HG02943 (cell line): ENCODE data around the gene F12.
"Not testable (repeated sequence)": the region's sequence is repeated elsewhere in the genome, so short reads cannot be mapped to it uniquely, and the experiment has no call there.

Experiments used
- ATAC-seq: cut with Tn5 transposase; IDR thresholded peaks from one replicate; pipeline ENCODE4 v1.9.1; 2021; ENCODE audit warnings: mild to moderate bottlenecking, low read depth, moderate library complexity; ENCODE audit not compliant: unreplicated experiment

F12 gene

DNA sequence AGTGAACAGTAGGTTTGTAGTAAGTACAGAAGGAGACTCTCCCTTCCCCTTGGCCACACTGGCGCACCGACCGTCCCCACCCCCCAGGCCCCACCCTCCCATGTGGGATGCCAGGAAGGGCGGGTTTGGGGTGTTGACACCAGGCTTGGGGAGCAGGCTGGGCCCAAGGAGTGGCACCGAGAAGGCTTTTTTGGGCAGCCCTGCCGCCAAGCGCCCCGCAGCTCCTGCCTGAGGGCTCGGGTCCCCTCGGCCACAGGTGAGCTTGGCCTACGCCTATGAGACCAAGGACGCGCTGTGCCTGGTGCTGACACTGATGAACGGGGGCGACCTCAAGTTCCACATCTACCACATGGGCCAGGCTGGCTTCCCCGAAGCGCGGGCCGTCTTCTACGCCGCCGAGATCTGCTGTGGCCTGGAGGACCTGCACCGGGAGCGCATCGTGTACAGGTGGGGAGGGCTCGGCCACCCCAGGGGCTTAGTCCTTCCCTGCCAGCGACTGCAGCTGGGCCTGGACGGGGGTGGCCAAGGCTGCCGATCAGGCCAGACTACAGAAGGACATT lies 24.4 kb upstream of the F12 start:
- ATAC-seq: no peak

DNA sequence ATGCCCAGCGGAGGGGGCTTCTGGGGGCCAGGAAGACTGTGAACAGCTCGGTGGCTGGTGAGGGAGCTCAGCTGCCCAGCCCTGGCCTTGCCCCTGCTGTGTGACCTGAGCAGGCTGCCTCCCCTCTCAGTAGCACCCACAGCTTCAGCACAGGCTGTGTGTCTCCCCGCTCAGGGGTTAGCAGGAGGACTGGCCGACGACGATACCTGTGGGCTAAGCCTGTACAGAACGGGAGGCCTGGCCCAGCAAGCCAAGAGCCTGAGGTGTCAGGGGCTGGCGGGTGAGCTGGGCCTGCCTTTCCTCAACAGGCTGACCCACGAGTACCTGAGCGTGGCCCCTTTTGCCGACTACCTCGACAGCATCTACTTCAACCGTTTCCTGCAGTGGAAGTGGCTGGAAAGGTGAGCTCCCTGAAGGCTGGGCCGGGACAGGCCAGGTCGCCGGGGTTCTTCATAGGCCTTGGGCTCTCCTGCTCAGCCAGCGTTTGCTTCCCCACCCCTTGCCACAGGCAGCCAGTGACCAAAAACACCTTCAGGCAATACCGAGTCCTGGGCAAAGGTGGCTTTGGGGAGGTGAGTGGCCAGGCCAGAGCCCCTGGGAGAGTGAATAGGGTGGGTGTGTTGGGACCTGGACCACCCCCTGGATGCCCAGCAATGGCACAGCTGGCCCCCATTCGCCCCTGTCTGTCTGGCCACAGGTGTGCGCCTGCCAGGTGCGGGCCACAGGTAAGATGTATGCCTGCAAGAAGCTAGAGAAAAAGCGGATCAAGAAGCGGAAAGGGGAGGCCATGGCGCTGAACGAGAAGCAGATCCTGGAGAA lies 23.7 kb upstream of the F12 start:
- no peak for ATAC-seq

DNA sequence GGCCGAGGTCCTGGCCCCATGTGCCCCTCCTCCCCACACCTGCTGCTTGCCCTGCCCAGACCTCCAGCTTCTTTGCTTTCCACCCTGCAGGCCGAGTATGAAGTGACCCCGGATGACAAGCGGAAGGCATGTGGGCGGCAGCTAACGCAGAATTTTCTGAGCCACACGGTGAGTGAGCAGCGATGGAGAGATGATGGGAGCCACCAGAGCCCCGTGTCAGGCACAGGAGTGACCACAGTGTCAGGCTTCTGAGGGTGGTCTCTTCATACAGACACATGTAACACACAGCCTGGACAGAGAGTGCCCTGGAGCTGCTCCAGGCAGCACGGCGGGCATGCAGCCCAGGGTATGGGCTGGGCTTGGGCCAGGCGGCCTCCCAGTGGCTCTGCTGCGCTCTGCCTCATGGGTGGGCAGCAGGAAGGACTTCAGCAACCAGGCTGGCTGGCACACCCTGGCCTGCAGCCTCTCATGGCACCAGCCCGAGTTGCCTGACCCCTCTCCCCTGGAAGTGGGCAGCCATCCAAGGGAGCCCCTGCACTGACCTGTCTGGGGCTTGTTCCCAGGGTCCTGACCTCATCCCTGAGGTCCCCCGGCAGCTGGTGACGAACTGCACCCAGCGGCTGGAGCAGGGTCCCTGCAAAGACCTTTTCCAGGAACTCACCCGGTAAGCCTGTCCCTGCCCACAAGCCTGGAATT lies 22.9 kb upstream of the F12 start:
- no peak for ATAC-seq

DNA sequence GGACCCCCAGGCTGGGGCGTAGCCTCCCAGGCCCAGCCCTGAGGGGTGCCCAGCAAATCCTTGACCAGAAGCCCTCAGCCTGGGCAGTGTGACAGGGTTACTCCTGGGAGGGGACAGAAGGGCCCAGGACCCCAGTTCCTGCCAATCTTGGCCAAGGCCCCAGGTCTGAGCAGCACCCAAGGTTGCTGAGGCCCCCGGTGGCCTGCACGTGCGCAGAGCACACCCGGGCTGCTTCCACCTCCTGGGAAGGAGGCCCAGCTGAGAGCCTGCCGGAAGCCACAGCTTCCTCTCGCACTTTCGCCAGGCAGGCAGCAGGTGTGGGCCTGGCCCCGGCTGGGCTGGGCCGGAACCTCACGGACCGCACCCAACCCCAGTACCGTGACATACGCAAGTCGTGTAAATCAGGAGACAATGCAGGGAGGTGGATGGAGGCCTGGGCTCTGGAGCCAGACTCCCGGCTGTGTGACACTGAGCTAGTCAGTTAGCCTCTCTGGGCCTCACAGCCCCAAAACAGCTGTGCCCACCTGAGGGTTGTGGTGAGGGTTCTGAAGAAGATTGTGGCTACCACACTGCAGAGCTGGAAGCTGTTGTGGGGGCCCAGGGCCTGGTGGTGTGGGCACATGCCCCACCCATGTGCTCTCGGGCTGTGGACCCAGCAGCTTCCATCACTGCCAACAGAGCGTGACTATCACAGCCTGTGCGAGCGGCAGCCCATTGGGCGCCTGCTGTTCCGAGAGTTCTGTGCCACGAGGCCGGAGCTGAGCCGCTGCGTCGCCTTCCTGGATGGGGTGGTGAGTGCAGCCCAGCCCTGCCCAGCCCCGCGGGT lies 22.2 kb upstream of the F12 start:
- peak; percentile 46 for ATAC-seq

GRCh38 chr5:177430972-177431316 lies 21.6 kb upstream of the F12 start:
- peak; percentile 0 for ATAC-seq

GRCh38 chr5:177430140-177430951 lies 21.0 kb upstream of the F12 start:
- no peak for ATAC-seq

DNA sequence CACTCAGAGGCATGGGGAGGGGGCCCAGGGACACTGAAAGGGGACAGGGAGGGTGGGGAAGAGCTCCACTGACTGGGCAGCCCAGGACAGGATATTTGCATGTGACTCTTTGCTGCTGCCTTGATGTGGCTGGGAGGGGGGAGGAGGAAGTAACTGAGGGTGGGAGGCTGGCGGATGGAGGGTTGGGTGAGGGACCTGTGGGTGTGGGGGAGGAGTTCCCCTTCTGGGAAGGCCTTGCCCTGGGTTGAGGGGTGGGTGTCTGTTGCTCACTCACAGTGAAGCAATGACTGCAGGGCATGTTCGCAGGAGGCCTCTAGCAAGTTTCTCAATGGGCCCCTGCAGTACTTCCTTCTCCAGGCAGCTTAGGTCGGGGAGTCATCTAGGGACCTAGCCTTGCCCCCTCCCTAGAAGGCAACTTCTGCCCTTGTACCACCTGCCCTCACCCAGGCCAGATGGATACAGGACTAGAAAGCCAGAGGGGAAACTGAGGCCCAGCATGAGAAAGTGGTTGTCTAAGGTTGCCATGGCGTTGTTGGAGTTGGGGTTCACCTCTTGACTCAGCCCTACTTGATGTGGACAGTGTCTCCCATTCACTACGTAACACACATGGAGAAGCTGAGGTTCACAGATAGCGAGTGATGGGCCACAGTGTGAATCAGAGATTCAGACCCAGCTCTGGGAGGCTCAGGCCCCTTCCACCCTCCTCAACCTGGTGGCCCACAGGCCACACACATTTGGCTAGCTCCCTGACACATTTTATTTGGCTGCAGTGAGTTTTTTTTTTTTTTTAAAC lies 20.1 kb upstream of the F12 start:
- no peak for ATAC-seq

DNA sequence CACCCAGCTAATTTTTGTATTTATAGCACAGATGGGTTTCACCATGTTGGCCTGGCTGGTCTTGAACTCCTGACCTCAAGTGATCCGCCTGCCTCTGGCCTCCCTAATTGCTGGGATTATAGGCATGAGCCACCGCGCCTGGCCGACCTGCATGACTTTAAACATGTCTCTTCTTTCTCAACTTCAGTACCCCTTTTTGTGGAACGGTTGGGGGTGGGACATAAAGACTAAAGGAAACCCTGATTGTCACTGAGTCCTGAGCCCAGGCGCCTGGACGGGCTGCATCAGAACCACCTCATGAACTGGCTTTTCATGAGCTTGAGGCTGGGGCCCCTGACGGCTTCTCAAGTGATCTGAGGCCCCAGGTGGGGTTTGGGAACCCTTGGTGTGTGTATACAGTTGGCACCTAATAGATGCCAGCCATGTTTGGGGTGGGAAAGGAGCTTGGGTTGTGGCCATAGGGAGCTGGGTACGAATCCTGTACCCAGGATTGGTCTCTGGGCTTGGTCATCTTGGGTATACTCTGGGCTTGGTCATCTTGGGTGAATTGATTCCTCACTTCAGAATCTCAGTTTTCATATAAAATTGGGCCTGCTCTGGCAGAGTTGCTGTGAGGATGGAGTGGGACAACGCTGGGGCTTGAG lies 19.3 kb upstream of the F12 start:
- no peak for ATAC-seq

- no peak for ATAC-seq
Measured at GRCh38 chr5:177427919-177428573, 18.7 kb upstream of the F12 start.

DNA sequence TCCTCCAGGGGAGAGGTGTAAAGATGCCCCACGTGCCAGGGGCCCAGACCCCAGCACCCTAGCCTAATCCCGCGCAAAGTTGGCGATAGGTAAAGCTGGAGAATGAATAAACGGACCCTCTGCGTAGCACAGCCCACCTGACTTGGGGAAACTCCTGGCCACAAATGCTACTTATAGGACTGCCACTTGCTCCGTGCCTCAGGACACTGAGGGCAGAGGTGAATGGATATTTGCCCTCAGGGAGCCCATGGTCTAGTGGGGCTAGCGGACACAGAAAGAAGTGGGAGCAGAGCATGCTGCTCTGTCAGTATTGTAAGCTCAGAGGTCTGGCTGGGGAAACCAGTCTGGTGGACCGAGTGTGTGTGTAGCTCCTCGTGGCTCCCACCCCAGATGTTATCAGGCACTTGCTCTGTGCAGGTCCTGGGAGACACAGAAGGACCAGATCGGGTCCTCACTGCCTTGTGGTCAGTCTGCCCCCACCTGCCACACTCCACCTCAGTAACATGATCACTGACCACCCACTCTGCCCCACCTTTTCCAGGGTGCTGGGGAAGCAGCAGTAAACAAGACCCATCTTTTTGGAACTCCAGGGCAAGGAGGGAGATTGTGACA lies 18.0 kb upstream of the F12 start:
- no peak for ATAC-seq

DNA sequence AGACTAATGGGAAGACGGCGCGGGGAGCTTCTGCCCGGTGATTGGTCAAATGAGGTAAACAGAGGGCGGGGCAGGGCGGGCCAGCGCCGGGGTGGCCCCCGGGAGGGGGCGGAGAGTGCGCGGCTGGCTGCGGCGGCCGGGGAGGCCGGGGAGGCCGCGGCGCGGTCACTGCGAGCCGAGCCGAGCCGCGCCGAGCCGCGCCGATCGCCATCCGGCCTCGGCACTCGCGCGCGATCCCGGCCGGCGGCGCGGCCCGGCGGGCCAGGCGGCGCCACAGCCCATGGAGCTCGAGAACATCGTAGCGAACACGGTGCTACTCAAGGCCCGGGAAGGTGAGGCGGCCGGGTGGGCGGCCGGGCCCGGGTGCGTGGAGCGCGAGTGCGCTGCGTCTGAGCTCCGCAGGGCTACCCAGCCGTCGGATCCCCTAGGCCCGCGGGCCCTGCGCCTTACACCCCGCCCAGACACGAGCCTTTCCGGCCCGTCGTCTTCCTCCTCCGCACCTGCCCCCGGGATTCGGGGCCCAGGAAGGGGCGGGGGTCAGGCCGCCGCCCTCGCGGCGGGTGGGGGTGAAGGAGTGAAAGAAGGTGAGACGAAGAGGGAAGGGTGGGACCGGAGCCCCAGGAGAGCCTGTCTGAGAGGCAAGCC lies 17.3 kb upstream of the F12 start, which contains the start of gene GRK6:
Gene GRK6 (plus strand): TSS at position 111 of the 645 bp plus-strand sequence. CDS start 170 bp downstream, at position 281.
- peak; percentile 2 for ATAC-seq

DNA sequence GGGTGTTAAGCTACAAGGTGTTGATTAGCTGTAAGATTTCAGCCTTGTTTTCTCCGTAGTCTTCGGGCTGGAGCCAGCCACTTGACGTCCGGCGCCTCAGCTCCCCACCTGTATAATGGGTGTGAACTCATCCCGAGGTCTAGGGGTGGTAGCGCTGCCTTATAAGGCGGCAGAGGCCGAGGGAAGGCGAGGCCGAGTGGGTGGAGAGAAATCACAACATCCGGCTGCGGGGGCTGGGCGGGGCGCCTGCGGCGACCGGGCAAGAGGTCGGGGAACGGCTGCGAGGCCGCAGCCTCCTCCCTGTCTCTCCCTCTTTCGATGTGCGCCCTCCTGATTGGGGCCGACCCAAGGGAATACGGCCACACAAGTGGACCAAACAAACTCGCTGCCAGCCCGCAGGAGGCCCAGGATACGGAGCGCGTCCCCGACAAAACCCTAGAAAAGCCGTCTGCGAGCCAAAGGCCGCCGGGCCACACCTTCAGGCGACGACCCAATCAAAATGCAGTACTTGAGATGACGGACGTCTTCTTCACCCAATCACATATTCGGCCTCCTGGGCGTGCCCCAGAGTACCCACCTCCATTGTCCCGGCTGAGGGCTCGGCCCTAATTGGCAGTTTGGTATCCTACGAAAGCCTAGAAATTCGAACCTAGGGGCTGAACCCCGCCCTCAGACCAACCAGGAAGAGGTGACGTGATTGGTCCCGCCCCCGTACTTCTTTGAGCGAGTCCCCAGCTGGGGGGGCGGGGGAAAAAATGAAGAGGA lies 16.6 kb upstream of the F12 start:
- peak; percentile 77 for ATAC-seq

DNA sequence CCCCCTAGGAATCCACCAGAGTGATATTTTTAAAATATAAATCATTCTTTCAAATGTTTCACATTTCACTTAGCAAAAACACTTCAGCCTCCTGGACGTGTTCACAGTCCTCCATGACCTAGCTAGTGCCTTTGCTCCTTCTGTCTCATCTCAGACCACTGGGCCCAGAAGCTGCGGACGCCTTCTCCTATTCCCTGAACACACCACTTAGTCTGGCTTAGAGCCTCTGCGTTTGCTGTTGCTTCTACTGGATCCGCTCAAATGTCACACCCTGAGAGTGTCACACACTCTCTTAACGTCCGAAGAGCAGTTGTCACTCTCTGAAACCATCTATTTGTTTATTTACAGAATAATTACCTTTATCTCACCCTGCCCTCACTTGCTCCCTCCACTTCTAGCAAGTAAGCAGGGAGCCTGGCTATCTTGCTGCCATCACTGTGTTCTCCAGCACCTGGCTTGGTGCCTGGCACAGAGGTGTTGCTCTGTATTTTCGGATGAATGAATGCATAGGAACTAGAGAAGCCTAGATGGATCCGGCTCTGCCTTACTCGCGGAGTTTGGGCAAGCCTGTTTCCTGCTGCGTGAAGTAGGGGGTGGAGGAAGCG lies 15.9 kb upstream of the F12 start:
- no peak for ATAC-seq

GRCh38 chr5:177423671-177424070 lies 14.3 kb upstream of the F12 start:
- ATAC-seq: no peak

DNA sequence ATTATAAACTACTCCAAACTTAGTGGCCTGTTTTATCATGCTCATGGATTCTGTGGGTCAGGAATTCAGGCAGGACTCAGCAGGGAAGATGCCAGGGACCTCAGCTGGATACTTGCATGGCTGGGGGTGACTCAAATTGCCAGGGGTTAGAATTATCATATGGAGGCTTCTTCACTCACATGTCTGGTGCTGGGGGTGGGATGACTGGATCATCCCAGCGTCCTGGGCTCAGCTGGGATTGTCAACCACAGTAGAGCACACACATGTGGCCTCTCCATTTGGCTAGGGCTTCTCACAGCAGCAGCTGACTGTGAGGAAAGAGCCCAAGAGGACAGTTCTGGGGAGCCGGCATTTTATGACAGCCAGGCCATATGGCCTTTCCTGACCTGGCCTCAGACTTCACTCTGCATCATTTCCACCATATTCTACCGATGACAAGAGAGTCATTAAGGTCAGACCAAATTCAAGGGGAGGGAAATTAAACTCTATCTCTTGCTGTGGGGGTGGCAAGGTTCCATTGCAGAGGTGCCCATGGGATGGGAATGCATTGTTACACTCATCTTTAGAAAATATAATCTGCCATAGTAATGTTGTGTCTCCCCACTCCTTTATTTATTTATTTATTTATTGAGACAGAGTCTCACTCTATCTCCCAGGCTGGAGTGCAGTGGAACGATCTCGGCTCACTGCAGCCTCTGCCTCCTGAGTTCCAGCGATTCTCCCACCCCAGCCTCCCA lies 11.9 kb upstream of the F12 start:
- no peak for ATAC-seq

- ATAC-seq: not testable (repeated sequence)
Measured at GRCh38 chr5:177420472-177420871, 11.1 kb upstream of the F12 start.
